ENCODE data around the gene YY1.

The YY1 gene

DNA sequence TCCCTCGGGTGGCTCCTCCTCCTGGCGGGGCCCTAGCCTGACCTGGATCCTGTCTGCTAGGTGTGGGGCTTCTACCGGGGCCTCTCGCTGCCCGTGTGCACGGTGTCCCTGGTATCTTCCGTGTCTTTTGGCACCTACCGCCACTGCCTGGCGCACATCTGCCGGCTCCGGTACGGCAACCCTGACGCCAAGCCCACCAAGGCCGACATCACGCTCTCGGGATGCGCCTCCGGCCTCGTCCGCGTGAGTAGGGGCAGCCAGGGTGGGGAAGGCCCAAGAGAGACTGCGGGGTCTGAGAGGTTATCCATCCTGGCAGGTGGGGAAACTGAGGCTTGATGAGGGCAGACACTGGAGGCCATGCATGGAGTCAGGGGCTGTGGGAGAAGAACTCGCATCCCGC lies 88.2 kb downstream of the YY1 start:
- no peak overlapping the region for H3K9ac ChIP-seq (ENCODE audit: low read length)
- no peaks in the 10 kb centered on the region for H3K36me3 ChIP-seq (ENCODE audit: control insufficient read depth, low read depth, low read length)
- H3K27ac ChIP-seq (ENCODE audit: low read length), result no peak overlapping the region
- no peaks in the 10 kb centered on the region for H3K4me1 ChIP-seq (ENCODE audit: control insufficient read depth, low read depth, low read length)
- H3K4me3 ChIP-seq (ENCODE audit: low read length), result no peak overlapping the region
- H3K27me3 ChIP-seq (ENCODE audit: control insufficient read depth, insufficient read depth, low read length), result no peaks in the 10 kb centered on the region
- no peaks in the 10 kb centered on the region for H3K9me3 ChIP-seq (ENCODE audit: control insufficient read depth, low read depth, low read length)

GRCh38 chr14:100328495-100329163 lies 89.7 kb downstream of the YY1 start:
- peaks cover under 1% of the 10 kb centered on the region for H3K36me3 ChIP-seq (ENCODE audit: control insufficient read depth, low read depth, low read length)
- no peak overlapping the region for H3K4me3 ChIP-seq (ENCODE audit: low read length)
- no peaks in the 10 kb centered on the region for H3K4me1 ChIP-seq (ENCODE audit: control insufficient read depth, low read depth, low read length)
- H3K9ac ChIP-seq (ENCODE audit: low read length), result no peak overlapping the region
- no peak overlapping the region for H3K27ac ChIP-seq (ENCODE audit: low read length)
- no peaks in the 10 kb centered on the region for H3K27me3 ChIP-seq (ENCODE audit: control insufficient read depth, insufficient read depth, low read length)
- no peaks in the 10 kb centered on the region for H3K9me3 ChIP-seq (ENCODE audit: control insufficient read depth, low read depth, low read length)

DNA sequence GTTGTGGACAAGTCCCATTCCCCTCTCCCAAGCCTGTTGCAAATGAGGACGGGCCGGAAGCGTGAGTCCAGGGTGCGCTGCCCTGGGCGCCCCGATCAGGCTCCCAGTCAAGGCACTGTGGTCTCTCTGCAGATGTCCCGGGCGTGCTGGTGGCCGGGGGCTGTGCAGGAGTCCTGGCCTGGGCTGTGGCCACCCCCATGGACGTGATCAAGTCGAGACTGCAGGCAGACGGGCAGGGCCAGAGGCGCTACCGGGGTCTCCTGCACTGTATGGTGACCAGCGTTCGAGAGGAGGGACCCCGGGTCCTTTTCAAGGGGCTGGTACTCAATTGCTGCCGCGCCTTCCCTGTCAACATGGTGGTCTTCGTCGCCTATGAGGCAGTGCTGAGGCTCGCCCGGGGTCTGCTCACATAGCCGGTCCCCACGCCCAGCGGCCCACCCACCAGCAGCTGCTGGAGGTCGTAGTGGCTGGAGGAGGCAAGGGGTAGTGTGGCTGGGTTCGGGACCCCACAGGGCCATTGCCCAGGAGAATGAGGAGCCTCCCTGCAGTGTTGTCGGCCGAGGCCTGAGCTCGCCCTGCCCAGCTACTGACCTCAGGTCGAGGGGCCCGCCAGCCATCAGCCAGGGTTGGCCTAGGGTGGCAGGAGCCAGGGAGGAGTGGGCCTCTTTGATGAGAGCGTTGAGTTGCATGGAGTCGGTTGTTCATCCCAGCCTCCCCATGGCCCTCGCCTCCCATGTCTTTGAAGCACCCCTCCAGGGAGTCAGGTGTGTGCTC lies 90.5 kb downstream of the YY1 start:
- Histone ChIP-seq H3K9me3 (ENCODE audit: control insufficient read depth, low read depth, low read length) (no peaks in the 10 kb centered on the region), H3K27ac (ENCODE audit: low read length) (no peak overlapping the region), H3K4me1 (ENCODE audit: control insufficient read depth, low read depth, low read length) (no peaks in the 10 kb centered on the region), H3K36me3 (ENCODE audit: control insufficient read depth, low read depth, low read length) (peaks cover 4% of the 10 kb centered on the region), H3K27me3 (ENCODE audit: control insufficient read depth, insufficient read depth, low read length) (no peaks in the 10 kb centered on the region), H3K4me3 (ENCODE audit: low read length) (no peak overlapping the region), H3K9ac (ENCODE audit: low read length) (no peak overlapping the region)

DNA sequence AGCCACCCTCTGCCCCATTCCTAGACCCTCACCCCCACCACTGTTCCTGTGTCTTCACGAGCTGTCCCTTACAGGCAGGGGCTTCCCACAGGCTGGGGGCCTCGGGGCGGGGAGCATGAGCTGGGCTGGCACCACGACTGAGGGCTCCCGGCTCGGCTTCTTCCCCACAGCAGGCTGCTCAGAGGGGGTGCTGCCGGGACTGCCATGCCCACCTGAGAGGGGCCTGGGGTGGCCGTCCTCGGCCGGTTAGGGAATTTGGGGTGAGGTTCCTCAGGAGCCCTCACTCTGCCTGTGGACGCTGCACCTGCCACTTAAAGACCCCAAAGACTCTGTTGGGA lies 91.0 kb downstream of the YY1 start:
- Histone ChIP-seq H3K27ac (ENCODE audit: low read length) (no peak overlapping the region), H3K4me1 (ENCODE audit: control insufficient read depth, low read depth, low read length) (no peaks in the 10 kb centered on the region), H3K9ac (ENCODE audit: low read length) (no peak overlapping the region), H3K36me3 (ENCODE audit: control insufficient read depth, low read depth, low read length) (peaks cover 4% of the 10 kb centered on the region), H3K9me3 (ENCODE audit: control insufficient read depth, low read depth, low read length) (no peaks in the 10 kb centered on the region), H3K4me3 (ENCODE audit: low read length) (no peak overlapping the region), H3K27me3 (ENCODE audit: control insufficient read depth, insufficient read depth, low read length) (no peaks in the 10 kb centered on the region)

GRCh38 chr14:100330388-100330931 lies 91.5 kb downstream of the YY1 start:
- no peak overlapping the region for H3K27ac ChIP-seq (ENCODE audit: low read length)
- peaks cover 4% of the 10 kb centered on the region for H3K36me3 ChIP-seq (ENCODE audit: control insufficient read depth, low read depth, low read length)
- no peak overlapping the region for H3K9ac ChIP-seq (ENCODE audit: low read length)
- no peaks in the 10 kb centered on the region for H3K27me3 ChIP-seq (ENCODE audit: control insufficient read depth, insufficient read depth, low read length)
- no peaks in the 10 kb centered on the region for H3K9me3 ChIP-seq (ENCODE audit: control insufficient read depth, low read depth, low read length)
- H3K4me3 ChIP-seq (ENCODE audit: low read length), result no peak overlapping the region
- no peaks in the 10 kb centered on the region for H3K4me1 ChIP-seq (ENCODE audit: control insufficient read depth, low read depth, low read length)

DNA sequence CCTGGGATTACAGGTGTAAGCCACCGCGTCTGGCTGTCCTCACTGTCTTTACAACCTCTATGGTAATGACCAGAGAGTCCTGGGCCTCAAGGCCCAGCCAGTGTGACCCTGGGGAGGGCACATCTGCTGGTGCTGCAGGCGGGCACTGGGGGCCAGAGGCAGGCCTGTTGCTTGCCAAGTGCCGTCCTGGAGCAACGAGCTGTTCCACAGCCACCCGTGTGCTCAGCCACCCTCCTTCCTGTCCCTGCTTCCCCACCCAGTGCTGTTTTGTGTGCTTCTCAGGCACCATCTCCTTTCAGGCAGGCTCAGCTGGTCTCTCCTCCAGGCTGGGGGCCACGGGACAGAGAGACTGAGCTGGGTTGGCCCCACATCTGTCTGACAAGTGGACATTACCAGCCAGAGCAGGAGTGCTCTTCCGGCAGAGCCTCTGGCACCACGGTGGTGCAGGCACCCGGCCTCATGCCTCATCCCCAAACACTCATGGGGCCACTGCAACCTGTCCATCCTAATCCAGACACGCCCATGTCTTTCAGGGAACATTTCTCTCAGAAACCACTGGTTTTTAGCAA lies 93.2 kb downstream of the YY1 start:
- H3K27me3 ChIP-seq (ENCODE audit: control insufficient read depth, insufficient read depth, low read length), result no peaks in the 10 kb centered on the region
- no peaks in the 10 kb centered on the region for H3K9me3 ChIP-seq (ENCODE audit: control insufficient read depth, low read depth, low read length)
- peaks cover 14% of the 10 kb centered on the region for H3K36me3 ChIP-seq (ENCODE audit: control insufficient read depth, low read depth, low read length)
- H3K9ac ChIP-seq (ENCODE audit: low read length), result no peak overlapping the region
- H3K4me3 ChIP-seq (ENCODE audit: low read length), result no peak overlapping the region
- no peak overlapping the region for H3K27ac ChIP-seq (ENCODE audit: low read length)
- no peaks in the 10 kb centered on the region for H3K4me1 ChIP-seq (ENCODE audit: control insufficient read depth, low read depth, low read length)
